Body of pancreas (tissue), 4 donors: Measurements from ENCODE around the gene FTH1. TPM values are rescaled to one million over a fixed set of nuclear protein-coding genes. Genes with fewer than 3 reads are reported as not detected.

Experiments used
- ATAC-seq: fragments of 150-250 bp; one replicate; pipeline ENCODE4 v1.9.1; 2016
- DNase-seq, 4 donors: peaks; one replicate each; pipeline ENCODE4 v3.0.0-alpha.2; 2019
- H3K27ac ChIP-seq, 4 donors: fragments of 200-600 bp; sonication (generic); 1 replicate in 3 of 4; 2 replicates in 1 of 4; pipeline versions ENCODE4 v1.5.1 to v1.6.1; 2016 to 2019; ENCODE audit warnings: mild to moderate bottlenecking in 1 of 4, mixed read lengths in 1 of 4, moderate library complexity in 1 of 4
- H3K27me3 ChIP-seq, 2 donors: fragments of 200-600 bp; sonication (generic); one replicate each; pipeline ENCODE4 v1.6.0; 2016; ENCODE audit warnings: mild to moderate bottlenecking in 1 of 2
- H3K36me3 ChIP-seq, 2 donors: fragments of 200-600 bp; sonication (generic); replicated peaks in 1 of 2; 2 replicates each; pipeline ENCODE4 v1.5.1; 2016; ENCODE audit warnings: low read depth in 2 of 2; ENCODE audit not compliant: insufficient read depth in 1 of 2
- H3K4me1 ChIP-seq: fragments of 200-600 bp; sonication (generic); one replicate; pipeline ENCODE4 v1.6.0; 2016
- H3K4me3 ChIP-seq, 2 donors: fragments of 200-600 bp; sonication (generic); 1 replicate in 1 of 2; 2 replicates in 1 of 2; pipeline ENCODE4 v1.5.1; 2016 to 2019
- H3K9me3 ChIP-seq, 3 donors: fragments of 200-600 bp; sonication (generic); 1 replicate in 2 of 3; 2 replicates in 1 of 3; pipeline ENCODE4 v1.5.1; 2016
- POLR2A ChIP-seq, 3 donors: fragments of 450-650 bp; IDR thresholded peaks; one replicate each; pipeline ENCODE4 v1.6.1; 2016; ENCODE audit warnings: antibody characterized with exemption in 3 of 3, mild to moderate bottlenecking in 2 of 3
- WGBS, 2 donors: methylation state at CpG; one replicate each; pipeline ENCODE4 v1.1.5; 2017; 5-methylcytosine and 5-hydroxymethylcytosine counted together
- intact Hi-C: fragments of 100-400 bp; cut with DNase I; formaldehyde crosslinking; loops from one replicate; pipeline ENCODE4 v1.15.1; 2023
- total RNA-seq, 2 donors: library from RNA; depleted of rRNA; stranded (reverse); fragments of >200 nt; gene quantifications; one replicate each; pipeline ENCODE4 v1.1.0, GENCODE V29; 2016
- TF ChIP-seq, protein P1 (sequence below), 7 experiments: fragments of 450-650 bp in 4 of 7; fragments of 200-600 bp in 3 of 7; sonication (generic) in 3 of 7; IDR thresholded peaks; one replicate each; pipeline ENCODE4 v1.5.1; 2016 to 2019; ENCODE audit warnings: antibody characterized with exemption in 7 of 7

The FTH1 gene
- total RNA-seq, 2 donors from 2014 or later, result 1,333 to 1,363 TPM

DNA sequence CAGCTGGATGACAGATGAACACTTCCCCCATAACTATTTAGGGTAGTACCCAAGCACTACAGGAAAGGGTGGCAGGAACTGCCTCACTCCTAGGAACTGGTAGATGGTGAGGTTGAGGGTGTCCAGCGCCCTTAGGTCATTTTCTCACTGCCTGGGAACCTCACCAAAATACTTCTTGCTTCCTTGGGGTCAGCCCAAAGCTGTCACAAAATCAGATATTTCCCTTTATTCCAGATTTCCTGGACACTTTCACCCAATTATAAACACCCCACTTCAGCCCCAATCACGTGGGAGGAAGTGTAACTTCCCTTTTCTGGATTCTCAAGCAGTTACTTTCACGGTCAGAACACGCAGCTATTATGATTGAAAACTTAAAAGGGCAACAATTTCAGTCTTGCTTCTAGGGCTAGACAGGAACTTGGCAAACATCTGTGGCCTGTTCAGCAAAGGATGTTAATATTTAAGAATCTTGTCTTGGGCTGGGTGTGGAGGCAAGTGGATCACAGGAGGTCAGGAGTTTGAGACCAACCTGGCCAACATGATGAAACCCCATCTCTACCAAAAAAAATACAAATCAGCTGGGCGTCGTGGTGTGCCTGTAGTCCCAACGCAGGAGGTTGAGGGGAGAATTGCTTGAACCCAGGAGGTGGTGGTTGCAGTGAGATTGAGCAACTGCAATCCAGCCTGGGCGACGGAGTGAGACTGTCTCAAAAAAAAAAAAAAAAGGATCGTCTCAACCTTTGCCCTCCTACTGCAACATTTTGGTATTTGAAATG is 4.0 kb downstream of the FTH1 start:
- no peak overlapping the region for H3K4me3 ChIP-seq
- TF ChIP-seq POLR2A (IDR thresholded peaks at IDR 0.05), result peak in 2 of 3 donors; percentile 45 to 50
- TF ChIP-seq, protein P1, sequence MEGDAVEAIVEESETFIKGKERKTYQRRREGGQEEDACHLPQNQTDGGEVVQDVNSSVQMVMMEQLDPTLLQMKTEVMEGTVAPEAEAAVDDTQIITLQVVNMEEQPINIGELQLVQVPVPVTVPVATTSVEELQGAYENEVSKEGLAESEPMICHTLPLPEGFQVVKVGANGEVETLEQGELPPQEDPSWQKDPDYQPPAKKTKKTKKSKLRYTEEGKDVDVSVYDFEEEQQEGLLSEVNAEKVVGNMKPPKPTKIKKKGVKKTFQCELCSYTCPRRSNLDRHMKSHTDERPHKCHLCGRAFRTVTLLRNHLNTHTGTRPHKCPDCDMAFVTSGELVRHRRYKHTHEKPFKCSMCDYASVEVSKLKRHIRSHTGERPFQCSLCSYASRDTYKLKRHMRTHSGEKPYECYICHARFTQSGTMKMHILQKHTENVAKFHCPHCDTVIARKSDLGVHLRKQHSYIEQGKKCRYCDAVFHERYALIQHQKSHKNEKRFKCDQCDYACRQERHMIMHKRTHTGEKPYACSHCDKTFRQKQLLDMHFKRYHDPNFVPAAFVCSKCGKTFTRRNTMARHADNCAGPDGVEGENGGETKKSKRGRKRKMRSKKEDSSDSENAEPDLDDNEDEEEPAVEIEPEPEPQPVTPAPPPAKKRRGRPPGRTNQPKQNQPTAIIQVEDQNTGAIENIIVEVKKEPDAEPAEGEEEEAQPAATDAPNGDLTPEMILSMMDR (IDR thresholded peaks at IDR 0.05), result no peak
- H3K27me3 ChIP-seq, result no peaks in the 10 kb centered on the region
- 53 to 61% methylated on average over 10 of the region's 10 CpGs for WGBS, 2 donors
- H3K9me3 ChIP-seq, result no peaks in the 10 kb centered on the region
- no peak for ATAC-seq
- peak overlapping the region in 3 of 4 donors; percentile 14 to 99 (median 98) for H3K27ac ChIP-seq
- peak in 2 of 4 donors; percentile 15 to 60 for DNase-seq
- H3K36me3 ChIP-seq, result peaks cover 0 to 13% of the 10 kb centered on the region in 2 donors
- H3K4me1 ChIP-seq, result peaks cover 51% of the 10 kb centered on the region
- intact Hi-C loops, result no loop called here

DNA sequence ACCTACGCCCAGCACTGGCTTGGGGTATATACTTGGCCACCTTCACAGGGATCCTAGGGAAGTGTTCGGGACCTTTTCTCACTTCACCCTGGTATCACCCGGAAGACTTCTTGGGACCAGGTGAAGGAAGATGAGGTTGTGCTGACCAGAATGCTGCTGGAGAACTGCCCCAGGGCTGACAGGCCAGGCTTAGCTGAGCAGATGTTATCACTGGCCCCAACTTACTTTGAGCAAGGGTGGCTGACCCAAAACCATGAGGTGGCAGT is 4.5 kb downstream of the FTH1 start:
- ATAC-seq, result no peak
- Histone ChIP-seq H3K27me3 (no peaks in the 10 kb centered on the region), H3K36me3 (peaks cover 0 to 13% of the 10 kb centered on the region in 2 donors), H3K4me1 (peaks cover 47% of the 10 kb centered on the region), H3K4me3 (no peak overlapping the region), H3K9me3 (no peaks in the 10 kb centered on the region), H3K27ac (peak overlapping the region; percentile 14 to 99 (median 69))
- WGBS, 2 donors, result 85 to 100% methylated on average over 2 to 3 of the region's 3 CpGs
- TF ChIP-seq POLR2A (IDR thresholded peaks at IDR 0.05), result no peak
- TF ChIP-seq, protein P1 (IDR thresholded peaks at IDR 0.05), result no peak
- DNase-seq, result peak in 1 of 4 donors; percentile 18
- intact Hi-C loops, result no loop called here

DNA sequence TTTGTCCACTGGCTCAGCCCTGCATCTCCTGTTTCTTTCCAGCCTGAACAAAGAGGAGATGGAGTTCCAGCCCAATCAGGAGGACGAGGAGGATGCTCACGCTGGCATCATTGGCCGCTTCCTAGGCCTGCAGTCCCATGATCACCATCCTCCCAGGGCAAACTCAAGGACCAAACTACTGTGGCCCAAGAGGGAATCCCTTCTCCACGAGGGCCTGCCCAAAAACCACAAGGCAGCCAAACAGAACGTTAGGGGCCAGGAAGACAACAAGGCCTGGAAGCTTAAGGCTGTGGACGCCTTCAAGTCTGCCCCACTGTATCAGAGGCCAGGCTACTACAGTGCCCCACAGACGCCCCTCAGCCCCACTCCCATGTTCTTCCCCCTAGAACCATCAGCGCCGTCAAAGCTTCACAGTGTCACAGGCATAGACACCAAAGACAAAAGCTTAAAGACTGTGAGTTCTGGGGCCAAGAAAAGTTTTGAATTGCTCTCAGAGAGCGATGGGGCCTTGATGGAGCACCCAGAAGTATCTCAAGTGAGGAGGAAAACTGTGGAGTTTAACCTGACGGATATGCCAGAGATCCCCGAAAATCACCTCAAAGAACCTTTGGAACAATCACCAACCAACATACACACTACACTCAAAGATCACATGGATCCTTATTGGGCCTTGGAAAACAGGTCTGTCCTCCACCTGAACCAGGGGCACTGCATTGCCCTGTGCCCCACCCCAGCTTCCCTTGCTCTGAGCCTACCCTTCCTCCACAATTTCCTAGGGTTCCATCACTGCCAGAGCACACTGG is 5.0 kb downstream of the FTH1 start:
- H3K9me3 ChIP-seq, result no peaks in the 10 kb centered on the region
- TF ChIP-seq, protein P1 (IDR thresholded peaks at IDR 0.05), result no peak
- no peak for TF ChIP-seq POLR2A (IDR thresholded peaks at IDR 0.05)
- H3K27me3 ChIP-seq, result no peaks in the 10 kb centered on the region
- peaks cover 0 to 13% of the 10 kb centered on the region in 2 donors for H3K36me3 ChIP-seq
- H3K4me1 ChIP-seq, result peaks cover 47% of the 10 kb centered on the region
- ATAC-seq (no peak), DNase-seq (peak in 1 of 4 donors; percentile 15)
- H3K27ac ChIP-seq, result peak overlapping the region; percentile 39 to 99 (median 69)
- 85 to 89% methylated on average over 11 to 12 of the region's 12 CpGs for WGBS, 2 donors
- H3K4me3 ChIP-seq, result no peak overlapping the region
- intact Hi-C loops, result no loop called here

DNA sequence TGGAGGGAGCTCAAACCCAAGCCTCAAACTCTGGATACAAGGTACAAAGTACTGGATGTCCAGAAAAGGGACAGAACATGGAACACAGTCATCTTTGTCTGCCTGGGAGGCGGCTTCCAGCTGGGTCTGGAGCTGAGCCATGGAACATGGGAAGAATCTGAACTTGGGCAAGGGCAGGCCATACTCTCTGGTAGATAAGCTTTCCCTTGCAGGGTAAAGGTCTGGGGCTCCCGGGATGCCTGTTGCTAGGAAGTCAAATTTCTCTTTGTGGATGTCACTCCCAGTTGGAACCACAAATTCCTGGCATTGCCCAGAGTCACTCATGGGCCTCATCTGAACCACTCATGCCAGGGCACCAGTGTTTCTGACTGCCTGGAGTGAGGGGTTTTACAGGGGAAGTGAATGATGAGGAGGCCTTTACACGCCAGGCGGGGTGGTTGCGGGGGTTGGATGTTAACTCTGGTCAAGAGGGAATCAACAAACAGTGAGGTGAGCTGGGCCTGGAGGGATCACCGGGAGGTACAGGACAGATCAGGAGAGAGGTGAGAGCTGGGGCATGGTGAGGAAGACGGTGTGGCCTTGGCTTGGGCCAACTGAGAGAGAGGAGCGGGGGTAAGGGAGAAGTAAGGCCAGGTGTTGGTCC is 5.7 kb downstream of the FTH1 start:
- intact Hi-C loops, result no loop called here
- TF ChIP-seq, protein P1 (IDR thresholded peaks at IDR 0.05), result no peak
- TF ChIP-seq POLR2A (IDR thresholded peaks at IDR 0.05), result peak in 1 of 3 donors; percentile 1
- H3K4me1 ChIP-seq, result peaks cover 47% of the 10 kb centered on the region
- 64 to 72% methylated on average over 7 to 8 of the region's 8 CpGs for WGBS, 2 donors
- H3K27me3 ChIP-seq, result no peaks in the 10 kb centered on the region
- H3K4me3 ChIP-seq, result no peak overlapping the region
- peak; percentile 53 to 78 (median 70) for DNase-seq
- ATAC-seq, result peak; percentile 58
- peaks cover 0 to 13% of the 10 kb centered on the region in 2 donors for H3K36me3 ChIP-seq
- peak overlapping the region; percentile 36 to 99 (median 68) for H3K27ac ChIP-seq
- no peaks in the 10 kb centered on the region for H3K9me3 ChIP-seq
